PC-3 (cell line): ENCODE data around the gene ZNF778.

Experiments
- EZH2phosphoT487 ChIP-seq: fragments of 300-600 bp; sonication (generic); IDR thresholded peaks from 2 replicates; pipeline ENCODE4 v1.6.1; 2018; ENCODE audit warnings: mild to moderate bottlenecking, antibody characterized with exemption, low read length, borderline replicate concordance
- TF ChIP-seq, protein P1 (sequence below): fragments of 300-600 bp; sonication (generic); conservative IDR thresholded peaks from 2 replicates; pipeline ENCODE4 v1.5.1; 2017; ENCODE audit warnings: antibody characterized with exemption, low read depth, mild to moderate bottlenecking, low read length

DNA sequence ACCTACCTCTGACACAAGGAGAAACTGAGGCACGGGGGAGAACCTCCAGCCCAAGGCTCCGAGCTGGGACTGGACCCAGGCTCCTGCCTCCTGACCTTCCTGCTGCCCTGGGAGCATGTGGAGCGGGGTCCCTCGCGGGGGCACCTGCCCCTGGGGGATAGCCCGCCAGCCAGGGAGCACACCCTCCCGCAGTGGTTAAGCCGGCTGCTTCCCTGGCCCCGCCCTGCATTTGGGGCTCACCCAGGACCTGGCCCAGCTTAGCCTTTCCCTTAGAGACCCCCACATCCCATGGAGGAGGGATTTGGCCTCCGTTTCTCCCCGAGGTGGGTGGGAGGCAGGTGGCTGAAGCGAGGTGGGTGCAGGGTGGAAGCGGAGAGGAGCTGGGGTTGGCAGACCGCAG is 47.7 kb upstream of the ZNF778 start:
- no peak for TF ChIP-seq EZH2phosphoT487
- TF ChIP-seq, protein P1, sequence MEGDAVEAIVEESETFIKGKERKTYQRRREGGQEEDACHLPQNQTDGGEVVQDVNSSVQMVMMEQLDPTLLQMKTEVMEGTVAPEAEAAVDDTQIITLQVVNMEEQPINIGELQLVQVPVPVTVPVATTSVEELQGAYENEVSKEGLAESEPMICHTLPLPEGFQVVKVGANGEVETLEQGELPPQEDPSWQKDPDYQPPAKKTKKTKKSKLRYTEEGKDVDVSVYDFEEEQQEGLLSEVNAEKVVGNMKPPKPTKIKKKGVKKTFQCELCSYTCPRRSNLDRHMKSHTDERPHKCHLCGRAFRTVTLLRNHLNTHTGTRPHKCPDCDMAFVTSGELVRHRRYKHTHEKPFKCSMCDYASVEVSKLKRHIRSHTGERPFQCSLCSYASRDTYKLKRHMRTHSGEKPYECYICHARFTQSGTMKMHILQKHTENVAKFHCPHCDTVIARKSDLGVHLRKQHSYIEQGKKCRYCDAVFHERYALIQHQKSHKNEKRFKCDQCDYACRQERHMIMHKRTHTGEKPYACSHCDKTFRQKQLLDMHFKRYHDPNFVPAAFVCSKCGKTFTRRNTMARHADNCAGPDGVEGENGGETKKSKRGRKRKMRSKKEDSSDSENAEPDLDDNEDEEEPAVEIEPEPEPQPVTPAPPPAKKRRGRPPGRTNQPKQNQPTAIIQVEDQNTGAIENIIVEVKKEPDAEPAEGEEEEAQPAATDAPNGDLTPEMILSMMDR: no peak
